GM19455 (cell line): ENCODE results near the gene ATF1.
"Not testable (repeated sequence)": the region's sequence is repeated elsewhere in the genome, so short reads cannot be mapped to it uniquely, and the experiment has no call there.

Experiments used
- ATAC-seq: cut with Tn5 transposase; IDR thresholded peaks from one replicate; pipeline ENCODE4 v1.9.1; 2021; ENCODE audit not compliant: unreplicated experiment

Gene ATF1

GRCh38 chr12:50751948-50752721, 11.8 kb upstream of the ATF1 start:
- no peak for ATAC-seq

GRCh38 chr12:50753232-50753769, 10.6 kb upstream of the ATF1 start:
- ATAC-seq = no peak

DNA sequence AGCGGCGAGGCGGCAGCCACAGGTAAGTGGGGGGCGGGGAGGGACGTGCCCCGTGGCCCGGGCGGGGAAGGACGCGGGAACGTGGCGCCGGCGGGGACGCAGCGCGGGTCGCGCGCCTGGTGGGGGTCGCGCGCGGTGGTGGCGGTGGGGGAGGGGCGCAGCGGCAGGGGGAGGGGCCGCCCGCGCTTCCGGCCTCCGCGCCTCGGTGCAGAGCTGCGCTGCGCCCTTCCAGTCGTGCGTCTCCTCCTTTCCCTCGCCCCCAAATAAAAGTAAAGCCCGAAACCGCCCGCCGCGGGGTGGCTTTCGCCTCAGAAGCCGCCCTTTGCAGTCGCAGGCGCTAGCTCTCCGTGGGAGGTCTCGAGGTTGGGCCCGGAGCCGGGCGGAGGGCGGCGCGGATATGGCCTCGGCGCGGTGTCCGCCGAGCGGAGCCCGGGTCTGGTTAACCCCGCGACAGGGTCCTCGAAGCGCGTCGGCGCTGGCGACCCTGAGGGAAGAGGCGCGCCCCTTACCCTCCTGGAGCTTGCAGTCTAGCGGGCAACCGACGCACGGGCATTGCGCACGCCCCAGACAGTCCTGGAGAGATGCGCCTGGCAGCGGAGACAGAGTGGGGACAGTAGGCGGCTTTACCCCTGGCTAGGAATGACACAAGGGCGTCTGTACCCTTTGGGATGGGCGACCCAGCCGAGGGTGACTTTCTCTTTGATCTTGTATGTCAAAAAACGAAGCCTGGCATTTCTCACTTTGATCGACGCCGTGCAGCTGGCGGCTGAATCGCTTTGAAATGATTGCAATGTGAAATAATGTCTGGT, 589 bp downstream of the ATF1 start:
- ATAC-seq = peak; percentile 48

GRCh38 chr12:50765095-50765911, 1.4 kb downstream of the ATF1 start:
- no peak for ATAC-seq

GRCh38 chr12:50768391-50768790, 4.5 kb downstream of the ATF1 start:
- no peak for ATAC-seq

DNA sequence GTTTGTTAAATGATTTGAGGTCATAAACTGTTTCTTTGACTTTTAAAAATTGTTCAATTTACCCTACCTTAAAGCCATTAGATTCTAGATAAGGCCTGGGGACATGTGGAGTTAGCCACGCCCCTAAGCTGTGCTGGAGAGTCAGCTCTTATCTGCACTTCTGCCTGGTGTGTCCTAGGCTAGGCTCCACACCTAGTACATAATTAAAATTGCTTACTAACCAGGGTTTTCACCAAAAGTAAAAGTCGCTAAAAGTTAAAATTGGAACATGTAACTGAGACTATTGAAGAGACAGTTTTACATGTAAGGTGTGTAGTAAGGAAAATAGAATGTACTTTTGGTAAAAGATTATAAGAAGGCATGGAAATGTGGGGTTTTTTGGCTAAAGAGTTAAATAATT, 4.9 kb downstream of the ATF1 start:
- ATAC-seq = not testable (repeated sequence)

- no peak for ATAC-seq
Measured at GRCh38 chr12:50771409-50771808, 7.5 kb downstream of the ATF1 start.

GRCh38 chr12:50772470-50772869, 8.6 kb downstream of the ATF1 start:
- no peak for ATAC-seq

DNA sequence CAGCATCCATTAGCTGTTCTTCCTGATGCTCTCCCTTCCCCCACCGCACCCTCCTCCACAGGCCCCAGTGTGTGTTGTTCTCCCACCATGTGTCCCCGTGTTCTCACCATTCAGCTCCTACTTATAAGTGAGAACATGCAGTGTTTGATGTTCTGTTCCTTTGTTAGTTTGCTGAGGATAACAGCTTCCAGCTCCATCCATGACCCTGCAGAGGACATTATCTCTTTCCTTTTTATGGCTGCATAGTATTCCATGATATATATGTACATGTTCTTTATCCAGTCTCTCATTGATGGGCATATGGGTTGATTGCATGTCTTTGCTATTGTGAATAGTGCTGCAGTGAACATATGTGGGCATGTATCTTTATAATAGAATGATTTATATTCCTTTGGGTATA, 9.0 kb downstream of the ATF1 start:
- no peak for ATAC-seq

DNA sequence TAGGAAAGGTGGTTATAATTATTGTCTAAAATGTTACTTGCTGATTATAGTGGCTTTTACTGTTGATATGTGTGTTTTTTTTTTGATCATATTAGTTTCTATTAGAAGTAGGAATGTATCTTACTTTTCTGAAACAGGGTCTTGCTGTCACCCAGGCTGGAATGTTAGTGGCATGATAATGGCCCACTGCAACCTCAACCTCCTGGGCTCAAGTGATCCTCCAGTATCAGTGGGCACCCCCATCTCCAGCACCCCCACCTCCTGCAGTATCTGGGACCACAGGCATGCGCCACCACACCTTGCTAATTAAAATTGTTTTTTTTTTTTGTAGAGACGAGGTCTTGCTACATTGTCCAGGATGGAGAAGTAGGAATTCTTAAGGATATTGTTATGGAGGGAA, 11.3 kb downstream of the ATF1 start:
- no peak for ATAC-seq

- no peak for ATAC-seq
Measured at GRCh38 chr12:50776749-50777728, 13.1 kb downstream of the ATF1 start.

- no peak for ATAC-seq
Measured at GRCh38 chr12:50778663-50779590, 15.0 kb downstream of the ATF1 start.

DNA sequence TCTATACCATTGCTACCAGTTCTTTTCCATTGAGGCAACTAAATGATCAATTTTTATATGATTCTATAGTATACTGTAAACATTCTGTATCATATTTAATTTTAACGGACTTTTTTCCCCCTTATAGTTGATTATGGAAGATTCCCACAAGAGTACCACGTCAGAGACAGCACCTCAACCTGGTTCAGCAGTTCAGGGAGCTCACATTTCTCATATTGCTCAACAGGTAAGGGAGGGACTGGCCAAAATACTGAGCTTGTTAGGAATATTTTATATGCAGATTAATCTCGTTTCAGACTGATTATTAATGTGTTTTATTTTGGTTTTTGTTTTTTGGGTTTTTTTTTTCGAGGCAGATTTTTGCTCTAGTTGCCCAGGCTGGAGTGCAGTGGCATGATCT, 16.1 kb downstream of the ATF1 start:
- no peak for ATAC-seq

DNA sequence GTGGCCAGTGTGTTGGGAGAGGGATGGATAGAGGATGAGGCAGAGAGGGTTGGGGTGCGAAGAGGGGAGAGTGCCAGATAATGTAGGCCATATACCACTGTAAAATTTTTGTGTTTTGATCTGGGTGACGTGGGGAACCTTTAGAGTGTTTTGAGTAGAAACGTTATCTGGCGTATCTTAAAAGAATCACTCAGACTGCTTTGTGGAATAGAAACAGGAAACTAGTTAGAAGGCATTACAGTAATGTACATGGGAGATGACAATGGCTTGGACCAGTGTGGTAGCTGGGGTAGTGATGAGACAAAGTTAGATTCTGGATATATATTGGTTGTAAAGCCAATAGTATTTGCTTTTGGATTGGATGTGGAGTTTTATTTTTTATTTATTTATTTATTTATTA, 20.6 kb downstream of the ATF1 start:
- ATAC-seq = no peak

DNA sequence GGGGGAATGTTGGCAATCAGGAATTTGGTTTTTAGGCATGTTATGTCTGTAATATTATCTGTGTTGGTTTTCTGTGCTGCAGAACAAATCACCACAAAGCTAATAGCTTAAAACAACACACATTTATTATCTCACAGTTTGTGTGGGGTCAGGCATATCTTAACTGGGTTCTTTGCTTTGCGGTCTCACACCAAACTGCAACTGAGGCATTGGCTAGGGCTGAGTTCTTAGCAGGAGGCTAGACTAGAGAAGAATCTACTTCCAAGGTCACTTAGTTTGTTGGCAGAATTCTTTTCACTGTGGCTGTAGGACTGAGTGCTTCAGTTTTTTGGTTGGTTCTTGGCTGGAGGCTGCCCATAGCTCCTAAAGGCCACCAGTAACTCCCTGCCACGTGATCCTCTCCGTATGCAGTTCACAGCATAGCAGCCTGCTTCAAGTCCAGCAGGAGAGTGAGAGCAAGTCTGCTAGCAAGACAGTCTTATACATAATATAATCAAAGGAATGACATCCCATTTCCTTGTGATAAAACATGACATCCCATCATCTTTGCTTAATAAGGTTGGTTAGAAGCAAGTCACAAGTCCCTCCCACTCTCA, 21.6 kb downstream of the ATF1 start:
- ATAC-seq = no peak

- ATAC-seq = no peak
Measured at GRCh38 chr12:50786498-50787231, 22.8 kb downstream of the ATF1 start.

- no peak for ATAC-seq
Measured at GRCh38 chr12:50787618-50788017, 23.7 kb downstream of the ATF1 start.

- no peak for ATAC-seq
Measured at GRCh38 chr12:50788561-50788960, 24.7 kb downstream of the ATF1 start.
